Lung (tissue), 12 donors: ENCODE data around the gene YTHDF1. TPM values are rescaled to one million over a fixed set of nuclear protein-coding genes. Genes with fewer than 3 reads are reported as not detected.
"Not testable (repeated sequence)": the region's sequence is repeated elsewhere in the genome, so short reads cannot be mapped to it uniquely, and the experiment has no call there.

Source experiments
- ATAC-seq: fragments of 200-7000 bp; cut with Tn5 transposase; one replicate; pipeline ENCODE4 v1.9.1; 2020; ENCODE audit warnings: moderate number of reproducible peaks; ENCODE audit not compliant: insufficient read depth, low FRiP score
- DNase-seq, 3 donors: peaks; one replicate each; pipeline ENCODE4 v3.0.0-alpha.2; 2013 to 2017
- H3K27ac ChIP-seq, 2 donors: one replicate each; pipeline ENCODE4 v1.5.1; 2013; ENCODE audit warnings: mild to moderate bottlenecking in 2 of 2, moderate library complexity in 2 of 2, control low read depth in 1 of 2, inconsistent platforms in 1 of 2, low read depth in 1 of 2, low read length in 1 of 2
- H3K27me3 ChIP-seq, 3 donors: one replicate each; pipeline ENCODE4 v1.5.1; 2013; ENCODE audit warnings: low read length in 2 of 3; ENCODE audit not compliant: control insufficient read depth in 3 of 3, insufficient read depth in 3 of 3
- H3K36me3 ChIP-seq, 4 donors: one replicate each; pipeline ENCODE4 v1.5.1; 2013; ENCODE audit warnings: low read length in 4 of 4, mild to moderate bottlenecking in 1 of 4, moderate library complexity in 1 of 4; ENCODE audit not compliant: control insufficient read depth in 4 of 4, insufficient read depth in 4 of 4
- H3K4me1 ChIP-seq, 5 donors: one replicate each; pipeline ENCODE4 v1.5.1; 2013; ENCODE audit warnings: low read length in 5 of 5, mild to moderate bottlenecking in 2 of 5, moderate library complexity in 1 of 5; ENCODE audit not compliant: control insufficient read depth in 5 of 5, insufficient read depth in 5 of 5
- H3K4me3 ChIP-seq: one replicate; pipeline ENCODE4 v1.5.1; 2013; ENCODE audit warnings: mild to moderate bottlenecking, control low read depth, moderate library complexity
- H3K9ac ChIP-seq, 2 donors: one replicate each; pipeline ENCODE4 v1.5.1; 2013; ENCODE audit warnings: low read length in 2 of 2, control low read depth in 1 of 2; ENCODE audit not compliant: insufficient read depth in 1 of 2
- H3K9me3 ChIP-seq, 4 donors: one replicate each; pipeline ENCODE4 v1.5.1; 2013; ENCODE audit warnings: low read length in 3 of 4, mild to moderate bottlenecking in 1 of 4, moderate library complexity in 1 of 4; ENCODE audit not compliant: control insufficient read depth in 4 of 4, insufficient read depth in 3 of 4
- CTCF ChIP-seq: IDR thresholded peaks from 2 replicates; pipeline ENCODE4 v1.5.1; 2012; ENCODE audit warnings: mild to moderate bottlenecking; ENCODE audit errors: control extremely low read depth, extremely low read depth
- WGBS, 2 donors: extraction: QIAGEN DNeasy Blood & Tissue Kit; methylation state at CpG; one replicate each; pipeline ENCODE4 v1.1.7; 2013; 5-methylcytosine and 5-hydroxymethylcytosine counted together
- polyA plus RNA-seq, 2 donors: library from polyadenylated mRNA; stranded (reverse); fragments of 200-250 nt; gene quantifications; one replicate each; pipeline ENCODE4 v1.2.1, GENCODE V29; 2013
- total RNA-seq, 2 donors: library from RNA; depleted of rRNA in 1 of 2; stranded (reverse); fragments of >200 nt in 1 of 2; gene quantifications; one replicate each; pipeline ENCODE4 v1.2.1, GENCODE V29; 2014 to 2021
- donor health status: control.
- donor health status: control.
- donor health status: Bipolar disorder and iron deficiency.
- donor health status: healthy.
- donor health status: DM: yes; HTN: yes; CAD: no.

The YTHDF1 gene
- total and polyA plus RNA-seq, 4 donors = 21.9 to 33.8 (median 24.1) TPM

DNA sequence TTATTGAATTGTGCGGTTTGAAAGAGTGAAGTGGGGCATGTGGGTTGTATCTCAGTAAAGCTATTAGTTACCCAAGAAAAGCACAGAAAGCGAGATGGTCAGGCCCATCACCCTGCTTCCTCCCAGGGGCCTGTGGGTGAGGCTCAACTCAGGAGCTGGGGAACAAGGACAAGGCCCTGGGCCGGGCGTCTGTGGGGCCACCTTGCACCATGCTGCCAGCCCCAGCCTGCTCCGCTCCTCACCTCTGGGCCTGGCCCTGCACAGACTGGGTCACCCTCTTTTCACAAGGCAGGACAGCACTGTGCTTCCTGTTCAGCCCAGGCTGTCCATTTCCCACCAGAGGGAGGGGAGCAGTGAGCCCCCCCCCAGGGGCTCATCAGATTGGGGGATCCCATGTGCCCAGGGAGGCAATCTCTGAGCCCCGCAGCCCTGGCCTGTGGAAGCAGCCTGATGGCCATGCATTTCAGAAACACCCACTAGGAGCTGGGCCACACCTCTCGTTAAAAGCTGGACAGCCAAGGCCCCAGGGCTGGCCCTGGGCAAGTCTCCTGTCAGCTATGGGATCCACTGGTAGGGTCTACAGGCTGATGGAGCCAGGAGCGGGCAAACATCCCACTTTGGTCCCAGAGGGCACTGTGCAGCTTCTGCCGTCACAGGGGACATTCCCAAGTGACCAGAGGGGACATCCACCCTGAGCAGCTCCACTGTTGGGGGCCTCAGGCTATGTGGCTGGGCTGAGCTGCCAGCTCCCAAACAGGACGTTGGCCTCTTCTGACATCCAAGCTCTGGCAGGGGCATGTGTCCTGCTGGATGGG is 55.9 kb downstream of the YTHDF1 start:
- no peaks in the 10 kb centered on the region for H3K4me1 ChIP-seq
- H3K4me3 ChIP-seq = no peak overlapping the region
- DNase-seq (no peak), ATAC-seq (no peak)
- TF ChIP-seq CTCF = no peak
- 79 to 83% methylated on average over 10 of the region's 10 CpGs for WGBS, 2 donors
- no peak overlapping the region for H3K9ac ChIP-seq
- H3K9me3 ChIP-seq = peaks cover 0 to 2% (median 0%) of the 10 kb centered on the region in 4 donors
- H3K27ac ChIP-seq = no peak overlapping the region
- H3K27me3 ChIP-seq = peaks cover 0 to 10% (median 0%) of the 10 kb centered on the region in 3 donors
- H3K36me3 ChIP-seq = no peaks in the 10 kb centered on the region

GRCh38 chr20:63159251-63159650 is 56.7 kb downstream of the YTHDF1 start:
- not testable (repeated sequence) for H3K9me3 ChIP-seq, H3K36me3 ChIP-seq, DNase-seq, H3K4me3 ChIP-seq, H3K9ac ChIP-seq, H3K27ac ChIP-seq, ATAC-seq, H3K4me1 ChIP-seq
- H3K27me3 ChIP-seq = peaks cover 0 to 16% (median 0%) of the 10 kb centered on the region in 3 donors
- WGBS, 2 donors = 85 to 90% methylated on average over 19 to 20 of the region's 20 CpGs

DNA sequence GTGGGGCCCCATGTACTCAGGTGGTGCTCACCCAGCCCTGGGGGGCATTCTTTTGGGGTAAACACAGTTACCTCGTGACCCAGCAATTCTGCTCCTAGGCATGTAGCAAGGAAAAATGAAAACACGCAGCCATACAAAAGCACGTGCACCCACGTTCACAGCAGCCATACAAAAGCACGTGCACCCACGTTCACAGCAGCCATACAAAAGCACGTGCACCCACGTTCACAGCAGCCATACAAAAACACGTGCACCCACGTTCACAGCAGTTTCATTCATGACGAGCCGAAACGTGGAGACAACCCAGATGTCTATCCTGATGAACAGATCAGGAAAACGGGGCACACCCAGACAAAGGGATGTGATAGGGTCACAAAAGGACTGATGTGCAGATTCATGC is 57.1 kb downstream of the YTHDF1 start:
- H3K27ac ChIP-seq = no peak overlapping the region
- 84 to 85% methylated on average over 14 of the region's 14 CpGs for WGBS, 2 donors
- H3K36me3 ChIP-seq = no peaks in the 10 kb centered on the region
- H3K4me3 ChIP-seq = no peak overlapping the region
- peaks cover 0 to 2% (median 0%) of the 10 kb centered on the region in 4 donors for H3K9me3 ChIP-seq
- no peak for TF ChIP-seq CTCF
- DNase-seq = no peak
- no peaks in the 10 kb centered on the region for H3K4me1 ChIP-seq
- H3K9ac ChIP-seq = no peak overlapping the region
- peaks cover 0 to 20% (median 0%) of the 10 kb centered on the region in 3 donors for H3K27me3 ChIP-seq
- no peak for ATAC-seq

DNA sequence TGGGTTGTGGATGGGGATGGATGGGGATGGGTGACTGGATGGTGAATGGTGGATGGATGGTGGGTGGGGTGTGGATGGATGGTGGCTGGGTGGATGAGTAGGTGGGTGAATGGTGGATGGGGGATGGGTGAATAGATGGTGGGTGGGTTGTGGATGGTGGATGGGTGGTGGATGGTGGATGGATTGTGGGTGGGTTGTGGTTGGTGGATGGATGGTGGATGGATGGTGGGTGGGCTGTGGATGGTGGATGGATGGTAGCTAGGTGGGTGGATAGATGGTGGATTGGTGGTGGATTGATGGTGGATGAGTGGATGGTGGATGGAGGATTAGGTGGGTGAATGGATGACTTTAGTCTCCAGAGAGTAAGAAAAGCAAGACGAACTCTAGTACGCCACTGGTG is 57.6 kb downstream of the YTHDF1 start:
- 94 to 95% methylated on average over 2 of the region's 2 CpGs for WGBS, 2 donors

GRCh38 chr20:63157431-63157830 is 58.5 kb downstream of the YTHDF1 start:
- H3K27ac ChIP-seq, H3K4me3 ChIP-seq, H3K4me1 ChIP-seq, H3K9me3 ChIP-seq, DNase-seq, H3K36me3 ChIP-seq, ATAC-seq, H3K9ac ChIP-seq: not testable (repeated sequence)
- WGBS, 2 donors = 77 to 85% methylated on average over 13 of the region's 13 CpGs
- H3K27me3 ChIP-seq = peaks cover 3 to 25% (median 7%) of the 10 kb centered on the region in 3 donors

More for the DNA sequence above, 57.6 kb downstream of the YTHDF1 start:
- Histone ChIP-seq H3K9ac (no peak overlapping the region), H3K9me3 (peaks cover 0 to 2% (median 0%) of the 10 kb centered on the region in 4 donors), H3K27me3 (peaks cover 0 to 24% (median 0%) of the 10 kb centered on the region in 3 donors), H3K36me3 (no peaks in the 10 kb centered on the region), H3K27ac (no peak overlapping the region), H3K4me3 (no peak overlapping the region), H3K4me1 (no peaks in the 10 kb centered on the region)
- DNase-seq = no peak
- TF ChIP-seq CTCF = no peak
- ATAC-seq = no peak
